Measurements from ENCODE around the gene FRMPD2.

Gene FRMPD2

DNA sequence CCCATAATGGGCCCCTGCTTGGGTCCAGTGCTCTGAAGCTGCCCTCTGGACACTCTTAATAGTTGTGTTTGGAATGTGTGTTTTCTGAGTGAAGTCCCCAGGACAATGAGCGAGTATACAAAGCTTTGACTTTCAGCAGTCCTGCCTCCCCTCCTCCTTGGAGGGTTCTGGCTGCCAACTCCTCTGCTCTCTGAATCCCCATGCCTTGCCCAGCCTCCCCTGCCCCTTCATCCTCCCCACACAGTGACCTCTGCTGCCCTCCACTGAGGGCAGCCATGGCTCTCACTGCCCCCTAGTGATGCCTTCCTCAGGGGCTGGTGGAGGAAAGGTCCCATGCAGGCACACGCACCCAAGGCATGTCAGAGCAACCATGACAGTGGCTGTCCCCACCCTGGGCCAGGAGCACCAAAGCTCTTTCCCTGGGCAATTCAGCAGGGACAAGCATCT lies 40.9 kb downstream of the FRMPD2 start:
- H3K4me3 Mint-ChIP-seq, result no peak overlapping the region

DNA sequence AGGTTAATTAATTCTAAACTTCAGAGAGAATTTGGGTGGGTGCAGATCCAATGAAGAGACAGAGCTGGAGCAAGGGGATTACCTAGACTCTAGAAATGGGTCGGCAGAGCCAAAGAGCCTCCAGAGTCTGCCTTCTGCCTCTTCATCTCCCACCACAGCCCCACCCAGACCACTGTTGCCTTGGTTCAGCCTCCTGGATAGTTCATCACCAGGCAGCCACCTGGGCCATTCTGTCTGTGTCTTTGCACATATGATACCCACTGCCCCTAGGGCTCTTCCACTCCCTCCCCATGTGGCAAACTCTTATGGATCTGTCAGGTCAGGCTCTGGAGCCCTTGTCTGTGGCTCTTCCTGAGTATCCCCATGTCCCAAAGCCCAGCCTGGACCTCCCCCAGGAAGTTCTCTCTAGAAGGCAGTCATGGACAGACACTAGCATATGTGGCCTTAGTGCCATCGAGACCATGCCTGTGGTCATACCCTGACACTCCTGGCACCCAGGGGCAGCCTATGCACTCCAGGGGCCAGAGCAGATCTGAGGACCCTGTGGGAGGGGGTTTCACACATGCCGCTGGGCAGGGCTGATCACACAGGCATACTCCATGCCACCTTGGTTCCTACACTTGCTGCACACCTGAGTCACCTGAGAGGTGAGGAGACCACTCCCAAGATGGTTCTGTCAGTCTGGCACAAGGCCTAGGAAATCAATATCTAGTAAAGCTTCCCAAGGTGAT lies 41.6 kb downstream of the FRMPD2 start:
- Mint-ChIP-seq H3K4me1 (no peaks in the 10 kb centered on the region), H3K27me3 (ENCODE audit: low read depth) (peaks cover 7% of the 10 kb centered on the region), H3K4me3 (no peak overlapping the region), H3K9me3 (no peaks in the 10 kb centered on the region), H3K36me3 (ENCODE audit: low read depth) (no peaks in the 10 kb centered on the region), H3K27ac (no peak overlapping the region)
- TF ChIP-seq CTCF (IDR thresholded peaks at IDR 0.05; ENCODE audit: unreplicated experiment in 3 of 3), result no peak

More for the DNA sequence above, 40.9 kb downstream of the FRMPD2 start:
- Mint-ChIP-seq H3K27ac (no peak overlapping the region), H3K36me3 (ENCODE audit: low read depth) (no peaks in the 10 kb centered on the region), H3K9me3 (no peaks in the 10 kb centered on the region), H3K4me1 (no peaks in the 10 kb centered on the region), H3K27me3 (ENCODE audit: low read depth) (peaks cover 7% of the 10 kb centered on the region)
- no peak for TF ChIP-seq CTCF (IDR thresholded peaks at IDR 0.05; ENCODE audit: unreplicated experiment in 3 of 3)

DNA sequence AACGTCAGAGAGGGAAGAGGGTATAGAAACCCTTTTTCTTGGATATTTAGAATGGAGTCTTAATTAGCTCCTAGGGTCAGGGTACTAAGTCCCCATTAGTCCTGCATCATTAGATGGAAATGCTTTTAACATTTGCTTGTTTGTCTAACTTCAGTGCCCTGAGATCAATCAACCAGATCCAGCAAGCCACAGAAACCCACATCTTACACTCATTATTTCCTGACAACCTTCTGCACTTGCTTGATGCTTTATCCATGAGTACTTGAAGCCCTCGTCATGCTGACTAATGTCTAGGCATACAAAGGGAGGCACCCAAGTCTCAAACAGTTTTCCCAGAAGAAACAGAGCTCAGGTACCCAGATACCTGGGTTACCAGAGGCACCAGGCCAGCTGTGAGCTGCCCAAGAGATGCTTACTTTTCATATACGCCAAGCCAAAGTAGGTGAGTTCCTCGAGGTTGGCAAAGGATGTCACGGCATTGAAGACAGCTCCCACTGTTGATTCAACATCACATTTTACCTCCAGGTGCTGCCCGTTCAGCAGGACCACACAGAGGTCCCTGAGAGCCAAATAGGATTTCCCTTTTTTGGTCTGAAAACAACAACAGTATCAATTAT lies 42.7 kb downstream of the FRMPD2 start:
- Mint-ChIP-seq H3K4me3 (no peak overlapping the region), H3K36me3 (ENCODE audit: low read depth) (no peaks in the 10 kb centered on the region), H3K27me3 (ENCODE audit: low read depth) (peaks cover 12% of the 10 kb centered on the region), H3K27ac (no peak overlapping the region), H3K9me3 (no peaks in the 10 kb centered on the region), H3K4me1 (no peaks in the 10 kb centered on the region)
- no peak for TF ChIP-seq CTCF (IDR thresholded peaks at IDR 0.05; ENCODE audit: unreplicated experiment in 3 of 3)

- Mint-ChIP-seq H3K27ac (no peak overlapping the region), H3K9me3 (no peaks in the 10 kb centered on the region), H3K4me3 (no peak overlapping the region), H3K27me3 (ENCODE audit: low read depth) (peaks cover 10% of the 10 kb centered on the region), H3K36me3 (ENCODE audit: low read depth) (no peaks in the 10 kb centered on the region), H3K4me1 (no peaks in the 10 kb centered on the region)
- no peak for TF ChIP-seq CTCF (IDR thresholded peaks at IDR 0.05; ENCODE audit: unreplicated experiment in 3 of 3)
These were observed 43.3 kb downstream of the FRMPD2 start for GRCh38 chr10:48231178-48231577.

GRCh38 chr10:48227213-48227612 lies 47.3 kb downstream of the FRMPD2 start:
- TF ChIP-seq CTCF (IDR thresholded peaks at IDR 0.05; ENCODE audit: unreplicated experiment in 3 of 3), result no peak
- no peak overlapping the region for H3K27ac Mint-ChIP-seq
- H3K36me3 Mint-ChIP-seq (ENCODE audit: low read depth), result no peaks in the 10 kb centered on the region
- peaks cover 24% of the 10 kb centered on the region for H3K27me3 Mint-ChIP-seq (ENCODE audit: low read depth)
- H3K4me3 Mint-ChIP-seq, result no peak overlapping the region
- H3K4me1 Mint-ChIP-seq, result no peaks in the 10 kb centered on the region
- no peaks in the 10 kb centered on the region for H3K9me3 Mint-ChIP-seq

Data from nephron (organoid).